Erythroblast (primary cell): Measurements from ENCODE around the gene OIT3.
A peak's percentile ranks its signal among the peaks of the same experiment; 100 is the strongest.

Experiments used
- DNase-seq, 2 experiments: peaks; one replicate each; lab custom pipeline; 2025; lab: John Stamatoyannopoulos, UW
- GATA1 ChIP-seq: IDR thresholded peaks from 2 replicates; pipeline ENCODE4 v1.6.1; 2011; ENCODE audit warnings: low read depth, mild to moderate bottlenecking, control low read depth, low read length, moderate library complexity
- POLR2A ChIP-seq: IDR thresholded peaks from 2 replicates; pipeline ENCODE4 v1.6.1; 2011; ENCODE audit warnings: mild to moderate bottlenecking, low read length

OIT3 gene

DNA sequence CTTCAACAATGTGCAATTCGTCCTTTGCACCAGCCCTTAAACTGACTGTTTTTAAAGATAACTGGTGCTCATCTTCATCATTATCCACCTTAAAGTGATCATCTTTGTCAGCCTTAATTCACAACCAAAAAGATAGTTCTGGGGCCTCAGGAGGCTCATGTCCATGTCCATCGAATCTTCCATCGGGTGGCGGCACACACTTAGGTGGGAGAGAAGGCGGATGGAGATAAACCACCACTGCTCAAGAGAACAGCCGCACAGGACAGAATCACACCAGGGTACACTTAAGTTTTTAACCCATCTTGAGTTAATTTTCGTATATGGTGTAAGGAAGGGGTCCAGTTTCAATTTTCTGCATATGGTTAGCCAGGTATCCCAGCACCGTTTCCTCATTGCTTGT is 24.8 kb downstream of the OIT3 start:
- no peak for TF ChIP-seq GATA1
- TF ChIP-seq POLR2A: no peak
- DNase-seq: no peak

DNA sequence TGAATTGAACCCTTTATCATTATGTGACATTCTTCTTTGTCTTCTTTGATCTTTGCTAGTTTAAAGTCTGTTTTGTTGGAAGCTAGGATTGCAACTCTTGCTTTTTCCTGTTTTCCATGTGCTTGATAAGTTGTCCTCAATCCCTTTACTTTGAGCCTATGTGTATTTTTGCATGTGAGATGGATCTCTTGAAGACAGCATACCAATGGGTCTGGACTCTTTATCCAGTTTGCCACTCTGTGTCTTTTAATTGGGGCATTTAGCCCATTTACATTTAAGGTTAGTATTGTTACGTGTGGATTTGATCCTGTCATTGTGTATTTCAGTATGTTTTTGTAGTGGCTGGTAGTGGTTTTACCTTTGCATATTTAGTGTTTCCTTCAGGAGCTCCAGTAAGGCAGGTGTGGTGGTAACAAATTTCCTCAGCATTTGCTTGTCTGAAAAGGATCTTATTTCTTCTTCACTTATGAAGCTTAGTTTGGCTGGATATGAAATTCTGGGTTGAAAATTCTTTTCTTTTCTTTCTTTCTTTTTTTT is 27.7 kb downstream of the OIT3 start:
- peak in 1 of 2 experiments; percentile 24 for DNase-seq

DNA sequence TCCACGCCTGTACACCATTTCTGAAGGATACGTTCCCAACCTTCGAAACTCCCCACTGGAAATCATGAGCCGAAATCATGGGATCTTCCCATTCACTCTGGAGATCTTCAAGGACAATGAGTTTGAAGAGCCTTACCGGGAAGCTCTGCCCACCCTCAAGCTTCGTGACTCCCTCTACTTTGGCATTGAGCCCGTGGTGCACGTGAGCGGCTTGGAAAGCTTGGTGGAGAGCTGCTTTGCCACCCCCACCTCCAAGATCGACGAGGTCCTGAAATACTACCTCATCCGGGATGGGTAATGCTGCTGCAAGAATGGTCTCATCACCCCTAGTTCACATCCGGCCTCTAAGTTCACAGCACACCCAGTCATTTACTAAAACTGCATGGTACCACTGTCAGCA is 30.8 kb downstream of the OIT3 start:
- no peak for TF ChIP-seq GATA1
- no peak for DNase-seq

DNA sequence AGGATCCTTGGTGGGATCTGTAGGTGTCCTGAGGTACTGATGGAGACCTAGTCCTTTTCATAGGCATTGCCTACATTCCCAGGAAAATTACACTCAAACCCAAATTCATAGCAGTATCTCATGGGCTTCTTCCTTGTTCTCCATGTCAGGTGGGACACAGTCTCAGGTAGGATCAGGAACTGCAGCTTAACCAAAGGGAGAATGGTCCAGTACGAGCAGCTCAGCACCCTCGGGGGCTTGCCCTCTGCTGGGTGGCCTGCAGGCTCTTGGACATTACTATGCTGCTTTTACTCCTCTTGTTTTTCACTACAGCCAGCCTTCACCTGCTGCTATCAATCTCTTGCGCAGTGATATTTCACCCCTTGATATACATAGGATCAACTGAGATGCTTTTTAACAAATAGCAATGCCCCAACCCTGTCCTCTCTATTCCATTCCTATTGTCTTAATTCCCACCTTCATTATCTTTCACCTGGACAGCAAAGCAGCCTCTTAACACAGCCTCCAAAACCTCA is 32.5 kb downstream of the OIT3 start:
- TF ChIP-seq POLR2A: no peak
- TF ChIP-seq GATA1: no peak
- DNase-seq: no peak

DNA sequence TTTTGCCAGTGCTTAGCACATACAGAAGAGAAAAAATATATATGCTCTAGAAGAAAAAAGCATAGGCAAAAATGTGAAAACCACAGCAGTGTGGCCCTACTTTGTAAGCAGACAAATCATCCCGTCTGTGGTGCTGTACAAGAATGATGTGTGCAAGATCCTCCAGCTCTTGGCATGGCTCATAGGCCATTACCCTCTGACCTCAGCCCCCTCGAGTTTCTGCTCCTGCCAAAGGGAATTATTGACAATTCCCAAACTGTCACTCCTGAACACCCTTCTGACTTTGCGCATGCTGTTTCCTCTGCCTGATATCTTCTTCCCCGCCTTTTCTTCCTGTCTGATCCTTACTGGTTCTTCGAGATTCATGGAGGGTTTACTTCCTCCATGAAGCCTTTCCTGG is 33.9 kb downstream of the OIT3 start:
- TF ChIP-seq GATA1 (no peak), POLR2A (no peak)
- DNase-seq: no peak

DNA sequence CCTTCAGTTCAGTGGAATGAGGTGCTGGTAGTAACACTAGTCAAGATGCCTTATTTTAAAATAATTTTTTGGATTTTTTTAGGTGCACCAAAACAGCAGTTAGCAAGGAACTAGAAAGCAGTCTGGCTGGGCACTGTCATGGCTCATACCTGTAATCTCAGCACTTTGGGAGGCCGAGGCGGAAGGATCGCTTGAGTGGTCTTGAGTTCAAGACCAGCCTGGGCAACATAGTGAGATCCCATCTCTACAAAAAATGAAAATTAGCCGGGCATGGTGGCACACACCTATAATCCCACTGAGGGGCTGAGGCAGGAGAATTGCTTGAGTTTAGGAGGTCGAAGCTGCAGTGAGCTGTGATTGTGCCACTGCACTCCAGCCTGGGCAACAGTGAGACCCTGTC is 35.3 kb downstream of the OIT3 start:
- TF ChIP-seq GATA1: no peak
- no peak for TF ChIP-seq POLR2A

DNA sequence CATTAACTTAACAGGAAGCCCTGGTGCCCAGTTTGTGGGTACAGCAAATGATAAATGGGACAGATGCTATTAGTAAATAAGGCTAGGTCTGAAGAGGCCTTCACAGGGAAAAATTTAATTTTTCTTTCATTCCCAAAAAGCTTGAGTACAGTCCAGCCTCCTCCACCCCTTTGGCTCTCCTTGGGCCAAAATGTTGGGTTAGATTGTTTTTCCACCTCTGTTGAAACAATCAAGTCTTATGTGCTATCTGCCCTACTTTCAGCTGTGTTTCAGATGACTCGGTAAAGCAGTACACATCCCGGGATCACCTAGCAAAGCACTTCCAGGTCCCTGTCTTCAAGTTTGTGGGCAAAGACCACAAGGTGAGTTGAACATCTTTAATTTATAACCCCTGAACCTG is 36.7 kb downstream of the OIT3 start:
- no peak for DNase-seq
- no peak for TF ChIP-seq POLR2A

More for the DNA sequence above, 35.3 kb downstream of the OIT3 start:
- no peak for DNase-seq

DNA sequence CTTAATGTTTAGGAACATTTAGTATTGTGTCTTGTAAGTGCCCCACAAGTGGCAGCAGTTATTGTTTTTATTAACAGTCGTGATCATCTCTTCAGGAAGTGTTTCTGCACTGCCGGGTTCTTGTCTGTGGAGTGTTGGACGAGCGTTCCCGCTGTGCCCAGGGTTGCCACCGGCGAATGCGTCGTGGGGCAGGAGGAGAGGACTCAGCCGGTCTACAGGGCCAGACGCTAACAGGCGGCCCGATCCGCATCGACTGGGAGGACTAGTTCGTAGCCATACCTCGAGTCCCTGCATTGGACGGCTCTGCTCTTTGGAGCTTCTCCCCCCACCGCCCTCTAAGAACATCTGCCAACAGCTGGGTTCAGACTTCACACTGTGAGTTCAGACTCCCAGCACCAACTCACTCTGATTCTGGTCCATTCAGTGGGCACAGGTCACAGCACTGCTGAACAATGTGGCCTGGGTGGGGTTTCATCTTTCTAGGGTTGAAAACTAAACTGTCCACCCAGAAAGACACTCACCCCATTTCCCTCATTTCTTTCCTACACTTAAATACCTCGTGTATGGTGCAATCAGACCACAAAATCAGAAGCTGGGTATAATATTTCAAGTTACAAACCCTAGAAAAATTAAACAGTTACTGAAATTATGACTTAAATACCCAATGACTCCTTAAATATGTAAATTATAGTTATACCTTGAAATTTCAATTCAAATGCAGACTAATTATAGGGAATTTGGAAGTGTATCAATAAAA is 38.9 kb downstream of the OIT3 start:
- DNase-seq: no peak
- TF ChIP-seq POLR2A: no peak
- TF ChIP-seq GATA1: no peak

DNA sequence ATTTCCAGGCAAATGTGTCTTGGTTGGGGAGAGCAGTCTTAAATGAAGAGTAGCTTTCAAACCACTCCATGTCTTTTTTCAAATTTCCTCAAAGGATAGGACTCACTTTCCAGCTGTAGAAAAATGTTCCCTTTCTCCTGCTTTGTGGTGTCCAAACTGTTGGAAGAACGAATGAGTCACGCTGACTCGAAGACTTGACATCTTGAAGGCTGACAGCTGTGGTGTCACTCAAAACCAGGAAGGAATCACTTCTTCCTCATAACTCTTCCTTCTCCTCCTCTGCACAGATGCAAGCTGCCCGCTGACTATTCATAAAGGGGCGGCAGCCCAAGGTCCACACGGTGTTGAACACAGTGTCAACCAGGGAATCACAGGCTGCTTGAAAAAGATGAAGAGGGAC is 41.8 kb downstream of the OIT3 start:
- TF ChIP-seq POLR2A: no peak
- no peak for TF ChIP-seq GATA1
- DNase-seq: no peak

DNA sequence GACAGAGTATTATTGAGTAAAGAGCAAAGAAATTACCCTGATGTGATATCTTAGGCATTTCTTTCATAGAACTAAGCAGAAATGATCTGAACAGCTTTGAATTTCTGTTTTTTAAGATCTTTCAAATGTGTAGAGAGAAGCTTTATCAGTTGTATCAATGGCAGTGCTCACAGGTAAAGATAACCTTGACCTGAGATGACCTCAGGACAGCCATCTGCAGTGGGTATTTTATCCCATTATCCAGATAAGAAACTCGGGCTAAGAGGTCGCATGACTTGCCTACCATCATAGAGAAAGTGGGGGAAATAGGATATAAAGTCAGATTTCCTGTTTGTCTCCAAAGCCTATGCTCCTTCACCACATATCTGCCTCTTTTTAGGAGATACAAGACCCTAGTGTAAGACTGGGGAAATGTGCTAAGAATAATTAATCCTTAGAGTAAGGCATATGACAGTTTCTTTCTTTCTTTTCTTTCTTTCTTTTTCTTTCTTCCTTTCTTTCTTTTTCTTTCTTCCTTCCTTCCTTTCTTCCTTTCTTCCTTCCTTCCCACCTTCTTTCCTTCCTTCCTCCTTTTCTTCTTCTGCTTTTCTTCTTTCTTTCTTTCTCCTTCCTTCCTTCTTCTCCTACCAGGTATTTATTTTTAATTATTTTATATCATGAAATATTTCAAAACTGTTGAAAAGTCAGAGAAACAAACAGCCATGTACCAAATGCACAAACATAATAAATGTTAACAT is 50.1 kb downstream of the OIT3 start:
- TF ChIP-seq GATA1: no peak
- no peak for TF ChIP-seq POLR2A
- DNase-seq: no peak

DNA sequence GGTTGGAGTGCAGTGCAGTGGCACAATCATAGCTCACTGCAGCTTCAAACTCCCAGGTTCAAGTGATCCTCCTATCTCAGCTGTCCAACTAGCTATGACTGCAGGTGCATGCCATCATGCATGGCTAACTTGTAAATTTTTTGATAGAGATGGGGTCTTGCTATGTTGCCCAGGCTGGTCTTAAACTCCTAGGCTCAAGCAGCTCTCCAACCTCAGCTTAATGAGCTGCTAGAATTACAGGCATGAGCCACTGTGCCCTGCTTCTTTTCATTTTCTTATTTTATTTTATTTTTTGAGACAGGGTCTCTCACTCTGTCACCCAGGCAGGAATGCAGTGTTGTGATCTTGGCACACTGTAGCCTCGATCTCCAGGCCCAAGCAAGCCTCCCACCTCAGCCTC is 53.4 kb downstream of the OIT3 start:
- no peak for DNase-seq
- TF ChIP-seq GATA1: no peak
- no peak for TF ChIP-seq POLR2A

DNA sequence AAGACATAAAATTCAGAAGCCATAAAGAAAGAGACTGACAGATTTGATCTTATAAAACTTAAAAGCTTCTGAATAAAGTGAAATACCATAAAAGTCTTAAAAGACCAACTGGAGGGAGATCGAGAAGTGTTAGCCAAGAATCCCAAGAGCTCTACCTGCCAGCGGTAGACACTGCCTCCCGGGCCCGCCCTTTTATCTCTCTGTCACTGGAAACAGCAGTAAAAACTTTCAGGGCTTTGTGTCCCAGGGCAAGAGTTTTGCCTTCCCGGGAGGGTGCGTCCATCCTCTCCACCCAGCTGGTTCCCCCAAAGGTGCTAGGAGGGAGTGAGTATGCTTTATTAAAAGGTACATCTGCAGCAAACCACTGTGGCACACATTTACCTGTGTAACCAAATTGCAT is 55.2 kb downstream of the OIT3 start:
- TF ChIP-seq POLR2A (no peak), GATA1 (no peak)
- no peak for DNase-seq

DNA sequence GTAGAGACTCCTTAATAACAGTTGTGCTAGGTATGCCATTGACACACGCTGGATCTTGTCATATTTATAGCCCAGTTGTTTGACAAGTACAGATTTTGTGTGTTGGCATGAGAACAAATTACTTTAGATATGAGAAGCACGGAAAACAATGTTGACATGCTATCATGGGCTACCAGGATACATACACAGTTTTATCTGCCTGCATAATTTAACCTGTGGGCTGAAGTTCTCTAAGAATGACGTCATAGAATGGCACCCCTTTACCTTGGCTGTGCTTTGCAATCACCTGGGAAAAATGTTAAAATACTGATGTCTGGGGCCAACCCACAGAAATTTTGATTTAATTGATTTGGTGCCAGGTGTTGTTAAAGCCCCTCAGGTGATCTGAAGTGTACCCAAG is 58.2 kb downstream of the OIT3 start:
- TF ChIP-seq GATA1 (no peak), POLR2A (no peak)
- DNase-seq: no peak

DNA sequence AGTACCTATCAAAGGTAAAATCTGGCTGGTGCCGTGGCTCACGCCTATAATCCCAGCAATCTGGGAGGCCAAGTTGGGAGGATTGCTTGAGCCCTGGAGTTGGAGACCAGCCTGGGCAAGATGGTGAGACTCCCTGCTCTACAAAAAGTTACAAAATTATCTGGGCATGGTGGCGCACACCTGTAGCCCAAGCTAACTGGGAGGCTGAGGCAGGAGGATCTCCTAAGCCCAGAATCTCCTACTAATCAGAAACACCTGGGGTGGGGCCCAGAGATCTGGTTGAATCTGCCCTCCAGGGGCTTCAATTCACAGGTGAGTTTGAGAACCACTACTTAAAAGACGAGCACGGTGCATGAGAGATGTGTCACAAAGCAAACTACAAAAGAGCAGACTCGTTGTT is 58.6 kb downstream of the OIT3 start:
- TF ChIP-seq POLR2A (no peak), GATA1 (no peak)
- no peak for DNase-seq

DNA sequence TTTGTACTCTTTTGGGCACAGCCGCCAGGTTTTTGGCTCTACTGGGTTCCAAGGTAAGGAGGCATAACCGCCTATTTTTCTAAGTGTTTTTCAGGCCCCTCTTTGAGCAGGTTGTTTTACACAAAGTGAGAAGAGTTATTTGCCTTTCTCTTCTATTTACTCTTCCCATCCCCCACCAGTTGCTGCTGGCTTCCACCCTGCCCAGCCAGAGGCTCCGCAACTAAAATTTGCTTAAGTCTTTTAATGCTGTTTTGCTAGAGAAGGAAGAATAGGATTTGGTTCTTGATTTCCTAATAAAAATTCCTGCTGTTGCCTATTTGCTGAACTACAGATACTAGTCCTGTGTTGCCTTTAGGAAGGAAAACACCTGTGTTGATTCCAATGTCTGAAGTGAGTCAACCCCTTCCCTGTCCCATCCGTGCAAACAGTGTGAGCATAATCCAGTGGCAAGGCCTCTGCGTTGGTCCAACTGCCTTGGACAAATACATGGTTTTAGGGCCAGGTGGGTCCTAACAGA is 59.2 kb downstream of the OIT3 start:
- TF ChIP-seq POLR2A: no peak
- DNase-seq: no peak
